OCI-LY1 (cell line): ENCODE data around the gene SPATA12.
"Not testable (repeated sequence)": the region's sequence is repeated elsewhere in the genome, so short reads cannot be mapped to it uniquely, and the experiment has no call there.

ENCODE experiments used
- H2AFZ ChIP-seq: fragments of 200-600 bp; sonication (generic), shearing (Covaris generic); 2 replicates; pipeline ENCODE4 v1.6.0; 2014; ENCODE audit warnings: antibody characterized with exemption, mild to moderate bottlenecking, low read length
- H3F3A ChIP-seq: fragments of 200-600 bp; sonication (generic), shearing (Covaris generic); 2 replicates; pipeline ENCODE4 v1.6.0; 2014; ENCODE audit warnings: mild to moderate bottlenecking, antibody characterized with exemption, low read length, moderate library complexity; ENCODE audit not compliant: insufficient read depth
- H3K27ac ChIP-seq: fragments of 200-600 bp; sonication (generic); 2 replicates; pipeline ENCODE4 v1.5.1; 2014; ENCODE audit warnings: low read length, mixed run types, mild to moderate bottlenecking, low read depth; ENCODE audit not compliant: poor library complexity, severe bottlenecking
- H3K27me3 ChIP-seq: fragments of 200-600 bp; sonication (generic); 2 replicates; pipeline ENCODE4 v1.6.0; 2014; ENCODE audit warnings: antibody characterized with exemption, mild to moderate bottlenecking, low read length, moderate library complexity; ENCODE audit not compliant: insufficient read depth
- H3K36me3 ChIP-seq: fragments of 200-600 bp; sonication (generic); 2 replicates; pipeline ENCODE4 v1.6.1; 2014; ENCODE audit warnings: mild to moderate bottlenecking, antibody characterized with exemption, low read length, moderate library complexity, mixed read lengths; ENCODE audit not compliant: insufficient read depth
- H3K4me1 ChIP-seq: fragments of 200-600 bp; sonication (generic); 2 replicates; pipeline ENCODE4 v1.5.1; 2014; ENCODE audit warnings: mild to moderate bottlenecking, low read length, moderate library complexity; ENCODE audit not compliant: insufficient read depth, severe bottlenecking
- H3K4me2 ChIP-seq: fragments of 200-600 bp; sonication (generic), shearing (Covaris generic); 2 replicates; pipeline ENCODE4 v1.6.1; 2014; ENCODE audit warnings: low read length
- H3K4me3 ChIP-seq: fragments of 200-600 bp; sonication (generic); 2 replicates; pipeline ENCODE4 v1.5.1; 2014; ENCODE audit warnings: low read length, low read depth, mild to moderate bottlenecking, mixed read lengths; ENCODE audit not compliant: poor library complexity, severe bottlenecking
- H3K79me2 ChIP-seq: fragments of 200-600 bp; shearing (Covaris generic); 2 replicates; pipeline ENCODE4 v1.6.1; 2016; ENCODE audit warnings: mixed run types, low read length, mixed read lengths; ENCODE audit not compliant: insufficient read depth
- H3K9ac ChIP-seq: fragments of 200-600 bp; sonication (generic), shearing (Covaris generic); 2 replicates; pipeline ENCODE4 v1.6.1; 2014; ENCODE audit warnings: mild to moderate bottlenecking, low read length, mixed read lengths
- H3K9me2 ChIP-seq: fragments of 200-600 bp; sonication (generic), shearing (Covaris generic); 2 replicates; pipeline ENCODE4 v1.6.1; 2014; ENCODE audit warnings: low read depth, mild to moderate bottlenecking, low read length, mixed read lengths
- H3K9me3 ChIP-seq: fragments of 200-600 bp; shearing (Covaris generic); 2 replicates; pipeline ENCODE4 v1.6.1; 2014; ENCODE audit warnings: low read length, mixed read lengths
- H4K20me1 ChIP-seq: fragments of 200-600 bp; sonication (generic), shearing (Covaris generic); 2 replicates; pipeline ENCODE4 v1.6.0; 2016; ENCODE audit warnings: mild to moderate bottlenecking, low read length; ENCODE audit not compliant: insufficient read depth
- EZH2 ChIP-seq: fragments of 200-600 bp; sonication (generic), shearing (Covaris generic); IDR thresholded peaks from 2 replicates; pipeline ENCODE4 v1.8.0; 2017; ENCODE audit warnings: borderline replicate concordance, mixed run types, mild to moderate bottlenecking, antibody characterized with exemption, low read length, moderate library complexity, mixed read lengths
- TF ChIP-seq, protein P1 (sequence below): fragments of 200-600 bp; sonication (generic), shearing (Covaris generic); IDR thresholded peaks from 2 replicates; pipeline ENCODE4 v1.5.1; 2017; ENCODE audit warnings: mild to moderate bottlenecking, antibody characterized with exemption, low read length, moderate library complexity, mixed read lengths

Gene SPATA12

DNA sequence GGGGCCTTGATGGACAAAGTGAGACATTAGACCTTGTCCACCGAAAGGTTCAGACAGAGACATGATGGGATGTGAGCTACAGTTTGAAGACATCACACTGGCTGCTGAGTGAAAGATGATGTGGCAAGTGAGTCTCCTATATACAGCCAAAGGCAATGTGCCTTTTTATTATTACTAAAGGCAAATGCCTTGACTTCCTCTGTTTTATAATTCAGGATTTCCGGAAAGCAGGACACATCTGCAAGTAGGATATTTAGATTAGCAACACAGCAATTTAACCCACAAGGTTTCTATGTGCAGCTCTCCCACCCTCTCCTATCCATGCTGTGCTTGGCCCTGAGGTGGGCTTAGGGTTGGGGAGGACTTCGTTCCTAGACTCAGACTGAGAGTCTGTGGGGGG, 20.7 kb downstream of the SPATA12 start:
- Histone ChIP-seq H3K36me3 (no peaks in the 10 kb centered on the region), H3K4me1 (peaks cover 23% of the 10 kb centered on the region), H3K79me2 (no peaks in the 10 kb centered on the region), H3F3A (no peaks in the 10 kb centered on the region), H3K9me2 (no peaks in the 10 kb centered on the region), H3K9ac (no peak overlapping the region), H3K27ac (no peak overlapping the region), H2AFZ (no peak overlapping the region), H3K4me2 (no peak overlapping the region), H3K27me3 (no peaks in the 10 kb centered on the region), H3K4me3 (no peak overlapping the region), H3K9me3 (no peaks in the 10 kb centered on the region), H4K20me1 (no peaks in the 10 kb centered on the region)
- no peak for TF ChIP-seq EZH2
- TF ChIP-seq, protein P1, sequence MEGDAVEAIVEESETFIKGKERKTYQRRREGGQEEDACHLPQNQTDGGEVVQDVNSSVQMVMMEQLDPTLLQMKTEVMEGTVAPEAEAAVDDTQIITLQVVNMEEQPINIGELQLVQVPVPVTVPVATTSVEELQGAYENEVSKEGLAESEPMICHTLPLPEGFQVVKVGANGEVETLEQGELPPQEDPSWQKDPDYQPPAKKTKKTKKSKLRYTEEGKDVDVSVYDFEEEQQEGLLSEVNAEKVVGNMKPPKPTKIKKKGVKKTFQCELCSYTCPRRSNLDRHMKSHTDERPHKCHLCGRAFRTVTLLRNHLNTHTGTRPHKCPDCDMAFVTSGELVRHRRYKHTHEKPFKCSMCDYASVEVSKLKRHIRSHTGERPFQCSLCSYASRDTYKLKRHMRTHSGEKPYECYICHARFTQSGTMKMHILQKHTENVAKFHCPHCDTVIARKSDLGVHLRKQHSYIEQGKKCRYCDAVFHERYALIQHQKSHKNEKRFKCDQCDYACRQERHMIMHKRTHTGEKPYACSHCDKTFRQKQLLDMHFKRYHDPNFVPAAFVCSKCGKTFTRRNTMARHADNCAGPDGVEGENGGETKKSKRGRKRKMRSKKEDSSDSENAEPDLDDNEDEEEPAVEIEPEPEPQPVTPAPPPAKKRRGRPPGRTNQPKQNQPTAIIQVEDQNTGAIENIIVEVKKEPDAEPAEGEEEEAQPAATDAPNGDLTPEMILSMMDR, result no peak

DNA sequence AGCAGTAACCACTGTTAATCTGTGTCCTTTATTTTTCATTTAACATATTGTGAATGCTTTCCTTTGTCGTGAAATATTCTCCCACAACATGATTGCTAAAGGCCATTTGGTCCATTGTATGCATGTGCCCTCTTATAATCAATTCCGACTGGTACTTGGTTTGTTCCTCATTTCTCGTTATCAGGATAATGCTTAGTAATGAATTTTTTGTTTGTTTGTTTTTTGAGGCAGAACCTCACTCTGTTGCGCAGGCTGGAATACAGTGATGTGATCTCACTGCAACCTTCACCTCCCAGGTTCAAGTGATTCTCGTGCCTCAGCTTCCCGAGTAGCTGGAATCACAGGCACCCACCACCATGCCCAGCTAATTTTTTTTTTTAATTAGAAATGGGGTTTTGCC, 22.0 kb downstream of the SPATA12 start:
- no peak overlapping the region for H2AFZ ChIP-seq
- H3K27ac ChIP-seq, result no peak overlapping the region
- H3K9me3 ChIP-seq, result no peaks in the 10 kb centered on the region
- no peaks in the 10 kb centered on the region for H3K9me2 ChIP-seq
- H3K4me3 ChIP-seq, result no peak overlapping the region
- no peak overlapping the region for H3K9ac ChIP-seq
- no peak for TF ChIP-seq EZH2
- TF ChIP-seq, protein P1, result no peak
- H3K36me3 ChIP-seq, result no peaks in the 10 kb centered on the region
- H3K79me2 ChIP-seq, result no peaks in the 10 kb centered on the region
- H3K4me1 ChIP-seq, result peaks cover 20% of the 10 kb centered on the region
- no peaks in the 10 kb centered on the region for H3K27me3 ChIP-seq
- no peaks in the 10 kb centered on the region for H3F3A ChIP-seq
- no peaks in the 10 kb centered on the region for H4K20me1 ChIP-seq
- no peak overlapping the region for H3K4me2 ChIP-seq

DNA sequence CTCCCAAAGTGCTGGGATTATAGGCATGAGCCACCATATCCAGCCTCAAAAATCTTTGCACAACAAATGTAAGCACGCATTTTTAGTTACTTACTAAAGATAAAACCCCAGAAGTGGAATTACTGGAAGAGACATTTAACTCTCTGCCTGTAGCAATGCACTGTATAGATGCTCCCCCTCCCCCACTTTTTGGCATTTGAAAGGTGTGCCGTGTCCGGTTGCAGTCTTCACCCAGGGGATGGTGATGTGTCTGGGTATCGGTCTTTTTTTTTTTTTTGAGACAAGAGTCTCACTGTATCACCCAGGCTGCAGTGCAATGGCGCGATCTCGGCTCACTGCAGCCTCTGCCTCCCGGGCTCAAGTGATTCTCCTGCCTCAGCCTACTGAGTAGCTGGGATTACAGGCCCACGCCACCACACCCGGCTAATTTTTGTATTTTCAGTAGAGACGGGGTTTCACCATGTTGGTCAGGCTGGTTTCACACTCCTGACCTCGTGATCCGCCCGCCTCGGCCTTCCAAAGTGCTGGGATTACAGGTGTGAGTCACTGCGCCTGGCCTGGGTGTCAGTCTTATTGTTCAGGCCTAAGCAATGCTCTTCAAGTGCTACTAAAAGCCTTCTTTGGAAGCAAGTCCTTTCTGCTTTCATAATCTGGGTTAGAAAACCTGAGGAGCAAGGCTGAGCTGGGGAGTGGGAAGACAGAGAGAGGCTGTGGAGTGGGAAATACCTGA, 23.0 kb downstream of the SPATA12 start:
- not testable (repeated sequence) for H2AFZ ChIP-seq, H3K9me3 ChIP-seq, H3K9me2 ChIP-seq, H3K4me2 ChIP-seq, H4K20me1 ChIP-seq, H3K79me2 ChIP-seq, H3K27me3 ChIP-seq, H3F3A ChIP-seq, H3K27ac ChIP-seq, H3K36me3 ChIP-seq, H3K4me3 ChIP-seq, H3K9ac ChIP-seq
- peaks cover 12% of the 10 kb centered on the region for H3K4me1 ChIP-seq

DNA sequence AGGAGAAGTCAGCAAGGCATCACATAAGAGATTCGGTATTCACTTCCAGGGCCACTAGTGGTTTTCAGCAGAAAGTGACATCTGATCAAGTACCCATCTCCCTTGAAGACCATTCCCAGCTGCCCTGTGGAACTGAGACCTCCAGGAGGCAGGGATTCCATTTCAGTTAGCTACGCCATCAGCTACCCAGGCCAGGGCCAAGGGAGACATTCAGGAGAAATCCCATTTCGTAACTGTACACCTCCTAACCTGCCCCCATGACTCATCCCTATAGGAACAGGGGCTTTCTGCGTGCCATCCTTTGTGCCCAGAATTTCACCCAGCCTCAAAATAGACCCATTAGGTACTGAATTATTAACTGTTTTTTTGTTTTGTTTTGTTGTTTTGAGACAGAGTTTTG, 24.7 kb downstream of the SPATA12 start:
- TF ChIP-seq EZH2, result no peak
- TF ChIP-seq, protein P1, result no peak
- Histone ChIP-seq H2AFZ (no peak overlapping the region), H3K9me3 (no peaks in the 10 kb centered on the region), H3K79me2 (no peaks in the 10 kb centered on the region), H3K9ac (no peak overlapping the region), H3K4me3 (no peak overlapping the region), H3K36me3 (no peaks in the 10 kb centered on the region), H3K4me1 (no peaks in the 10 kb centered on the region), H3K9me2 (no peaks in the 10 kb centered on the region), H3K27me3 (no peaks in the 10 kb centered on the region), H3F3A (no peaks in the 10 kb centered on the region), H4K20me1 (no peaks in the 10 kb centered on the region), H3K4me2 (no peak overlapping the region), H3K27ac (no peak overlapping the region)
